Measurements from ENCODE around the gene DIAPH2.

The DIAPH2 gene

DNA sequence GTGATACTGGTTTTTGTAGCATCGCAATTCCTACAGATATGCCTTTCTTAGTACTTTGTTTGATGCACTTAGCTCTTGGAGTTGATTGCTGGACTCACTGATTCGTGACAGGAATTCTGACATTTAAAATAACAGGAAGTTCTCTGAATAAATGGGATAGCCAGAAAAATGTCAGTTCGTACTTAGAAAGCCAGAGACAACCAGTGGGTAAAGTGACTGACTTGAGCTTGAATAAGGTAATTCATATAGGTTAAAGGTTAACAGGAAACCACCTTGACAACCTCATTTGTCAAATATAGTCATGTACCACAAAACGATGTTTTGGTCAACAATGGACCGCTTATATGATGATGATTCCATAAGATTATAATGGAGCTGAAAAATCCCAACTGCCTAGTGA is 380.4 kb downstream of the DIAPH2 start:
- FAIRE-seq = no peak

- FAIRE-seq = no peak
Observed at GRCh38 chrX:97065973-97066372, 381.3 kb downstream of the DIAPH2 start.

DNA sequence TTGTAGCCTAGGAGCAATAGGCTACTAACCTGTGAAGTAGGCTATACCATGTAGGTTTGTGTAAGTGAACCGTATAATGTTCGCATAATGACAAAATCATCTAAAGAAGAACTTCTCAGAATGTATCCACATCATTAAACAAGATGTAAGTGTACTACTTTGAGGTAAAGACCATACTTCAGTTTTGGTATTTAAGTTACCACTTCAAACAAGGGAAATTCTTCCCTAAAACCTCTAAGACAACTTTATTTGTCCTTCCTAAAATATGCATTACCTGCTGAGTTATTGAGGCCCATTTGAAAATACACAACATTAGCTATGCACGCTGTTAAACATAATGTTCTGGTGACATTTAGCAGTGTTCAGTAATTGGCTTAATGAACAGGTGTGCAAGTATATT is 381.7 kb downstream of the DIAPH2 start:
- FAIRE-seq = no peak

- no peak for FAIRE-seq
Observed at GRCh38 chrX:97070346-97070745, 385.7 kb downstream of the DIAPH2 start.

DNA sequence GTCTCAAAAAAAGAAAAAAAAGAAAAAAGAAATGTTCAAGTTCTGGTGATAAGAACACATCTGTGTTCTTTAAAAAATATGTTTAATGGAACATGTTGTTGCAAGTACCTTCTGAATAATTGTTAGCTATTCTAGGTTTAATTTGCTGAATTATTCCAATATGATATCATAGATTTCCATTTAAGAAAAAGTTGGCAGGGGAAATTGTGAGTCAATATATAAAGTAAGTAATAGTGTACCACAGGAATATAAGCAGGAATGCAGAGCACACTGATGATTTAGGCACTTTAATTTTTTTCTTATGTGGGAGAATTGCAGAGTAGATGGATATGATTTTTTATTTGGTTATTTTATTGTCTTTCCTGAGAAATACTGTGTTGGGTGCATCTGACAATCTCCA is 389.8 kb downstream of the DIAPH2 start:
- FAIRE-seq = no peak

GRCh38 chrX:97089116-97089515 is 404.5 kb downstream of the DIAPH2 start:
- FAIRE-seq = no peak

DNA sequence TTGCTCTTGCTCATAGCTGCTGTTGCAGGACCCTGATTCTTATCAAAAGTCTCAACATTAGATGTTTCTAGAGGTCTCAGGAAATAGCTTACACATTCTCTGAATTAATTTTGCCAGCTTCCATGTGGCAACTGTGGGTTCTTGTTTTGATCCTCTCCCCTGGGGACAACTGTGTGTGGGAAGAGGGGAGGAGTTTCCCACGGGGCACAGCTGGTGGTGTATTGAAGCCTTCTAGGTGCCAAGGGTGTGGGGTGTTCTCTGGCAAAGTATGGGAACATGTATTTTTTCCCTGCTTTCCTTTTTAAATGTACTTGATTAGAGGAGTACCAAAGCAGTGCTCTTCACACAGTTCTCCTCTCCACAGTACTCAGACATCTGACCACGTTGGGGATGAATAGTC is 411.7 kb downstream of the DIAPH2 start:
- FAIRE-seq = no peak

DNA sequence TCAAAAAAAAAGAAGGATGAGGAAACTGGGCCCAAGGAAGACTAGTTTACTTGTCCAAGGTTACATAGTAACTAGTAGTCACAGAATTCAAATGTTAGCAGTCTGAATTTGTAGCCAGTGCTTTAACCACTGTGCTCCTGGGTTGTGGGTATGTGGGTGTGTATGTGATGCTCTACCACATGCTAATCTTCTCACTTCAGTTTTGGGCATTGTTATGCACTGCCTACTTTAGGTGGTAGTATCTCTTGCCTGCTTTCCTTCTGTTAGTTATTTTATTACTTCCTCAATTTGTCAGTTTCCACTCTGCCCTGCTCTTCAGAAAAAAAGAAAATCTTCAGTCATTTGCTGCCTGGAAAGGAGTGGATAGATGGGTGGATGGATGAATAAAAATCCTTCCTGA is 418.3 kb downstream of the DIAPH2 start:
- no peak for FAIRE-seq

DNA sequence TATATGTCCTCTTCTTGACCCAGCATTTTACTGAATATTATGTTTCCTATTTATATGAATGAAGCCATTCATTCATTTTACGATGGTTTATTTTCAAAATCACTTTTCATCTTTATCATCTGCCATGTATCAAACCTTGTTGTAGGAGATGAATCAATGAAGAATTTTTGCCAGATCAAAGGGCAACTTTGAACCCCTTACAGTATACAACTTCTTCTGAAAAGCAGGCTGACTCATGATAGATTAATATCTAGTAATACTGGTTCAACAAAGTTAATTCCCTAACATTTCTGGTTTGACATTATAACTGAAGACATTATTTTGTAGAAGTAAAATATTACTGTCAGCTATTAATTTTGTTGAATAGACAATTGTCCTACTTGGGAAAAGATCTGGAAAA is 425.1 kb downstream of the DIAPH2 start:
- FAIRE-seq = no peak

DNA sequence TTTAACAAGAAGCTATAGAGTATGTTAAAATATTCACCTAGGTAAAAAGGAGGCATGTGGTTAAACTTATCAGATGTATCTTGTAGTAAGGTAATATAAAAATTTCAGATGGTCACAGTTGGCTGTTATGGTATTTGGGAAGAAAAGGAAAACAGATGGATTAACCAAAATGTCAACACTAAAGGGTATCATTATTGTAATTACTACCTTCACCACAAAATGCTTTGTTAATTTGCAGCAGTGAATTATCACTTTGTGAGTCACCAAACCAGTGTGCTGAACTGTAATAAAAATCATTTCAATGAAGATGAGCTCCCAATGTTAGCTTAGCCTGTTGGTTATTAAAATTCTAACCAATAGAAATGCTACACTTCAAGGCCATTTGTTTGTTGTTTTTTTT is 432.9 kb downstream of the DIAPH2 start:
- no peak for FAIRE-seq

DNA sequence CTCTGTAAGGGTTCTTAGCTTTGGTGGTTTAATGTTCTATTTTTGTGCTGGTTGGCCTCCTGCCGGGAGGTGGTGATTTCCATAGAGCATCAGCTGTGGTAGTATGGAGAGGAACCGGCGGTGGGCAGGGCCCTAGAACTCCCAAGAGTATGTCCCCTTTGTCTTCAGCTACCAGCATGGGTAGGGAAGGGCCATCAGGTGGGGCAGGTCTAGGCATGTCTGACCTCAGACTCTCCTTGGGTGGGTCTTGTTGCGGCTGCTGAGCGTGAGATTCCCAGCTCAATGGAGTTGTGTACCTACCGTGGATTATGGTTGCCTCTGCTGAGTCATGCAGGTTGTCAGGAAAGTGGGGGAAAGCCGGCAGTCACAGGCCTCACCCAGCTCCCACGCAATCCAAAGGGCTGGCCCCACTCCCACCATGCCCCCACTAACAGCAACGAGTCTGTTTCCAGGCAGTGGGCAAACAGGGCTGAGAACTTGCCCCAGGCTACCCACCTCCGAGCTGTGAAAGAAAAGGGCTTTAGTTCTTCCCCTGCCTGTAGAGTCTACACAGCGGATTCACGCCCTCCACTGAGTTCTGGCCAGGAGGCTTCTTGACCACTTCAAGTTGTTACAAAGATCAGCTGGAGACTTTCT is 434.9 kb downstream of the DIAPH2 start:
- FAIRE-seq = no peak

- FAIRE-seq = no peak
Observed at GRCh38 chrX:97123001-97123400, 438.4 kb downstream of the DIAPH2 start.

GRCh38 chrX:97126020-97126419 is 441.4 kb downstream of the DIAPH2 start:
- no peak for FAIRE-seq

- no peak for FAIRE-seq
Observed at GRCh38 chrX:97132664-97133415, 448.2 kb downstream of the DIAPH2 start.

DNA sequence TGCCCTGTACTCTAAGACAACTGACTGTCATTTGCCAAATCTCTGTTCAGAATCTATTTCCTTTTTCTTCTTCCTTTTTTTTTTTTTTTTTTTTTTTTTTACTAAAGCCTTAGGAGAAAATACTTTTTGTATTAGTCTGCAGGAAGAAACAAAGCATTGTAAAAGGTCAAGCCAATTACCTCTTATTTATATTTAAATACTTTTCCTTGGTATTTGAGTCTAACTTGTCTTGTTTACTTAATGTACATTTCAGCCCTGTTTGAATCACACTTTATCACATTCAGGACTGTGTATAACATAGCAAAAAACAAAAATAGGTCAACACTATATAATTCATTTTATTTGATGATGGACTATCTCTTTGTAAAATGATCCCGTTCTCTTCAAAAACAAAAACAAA is 461.3 kb downstream of the DIAPH2 start:
- FAIRE-seq = no peak

GRCh38 chrX:97155816-97156215 is 471.2 kb downstream of the DIAPH2 start:
- FAIRE-seq = no peak

GRCh38 chrX:97158269-97158668 is 473.6 kb downstream of the DIAPH2 start:
- no peak for FAIRE-seq

DNA sequence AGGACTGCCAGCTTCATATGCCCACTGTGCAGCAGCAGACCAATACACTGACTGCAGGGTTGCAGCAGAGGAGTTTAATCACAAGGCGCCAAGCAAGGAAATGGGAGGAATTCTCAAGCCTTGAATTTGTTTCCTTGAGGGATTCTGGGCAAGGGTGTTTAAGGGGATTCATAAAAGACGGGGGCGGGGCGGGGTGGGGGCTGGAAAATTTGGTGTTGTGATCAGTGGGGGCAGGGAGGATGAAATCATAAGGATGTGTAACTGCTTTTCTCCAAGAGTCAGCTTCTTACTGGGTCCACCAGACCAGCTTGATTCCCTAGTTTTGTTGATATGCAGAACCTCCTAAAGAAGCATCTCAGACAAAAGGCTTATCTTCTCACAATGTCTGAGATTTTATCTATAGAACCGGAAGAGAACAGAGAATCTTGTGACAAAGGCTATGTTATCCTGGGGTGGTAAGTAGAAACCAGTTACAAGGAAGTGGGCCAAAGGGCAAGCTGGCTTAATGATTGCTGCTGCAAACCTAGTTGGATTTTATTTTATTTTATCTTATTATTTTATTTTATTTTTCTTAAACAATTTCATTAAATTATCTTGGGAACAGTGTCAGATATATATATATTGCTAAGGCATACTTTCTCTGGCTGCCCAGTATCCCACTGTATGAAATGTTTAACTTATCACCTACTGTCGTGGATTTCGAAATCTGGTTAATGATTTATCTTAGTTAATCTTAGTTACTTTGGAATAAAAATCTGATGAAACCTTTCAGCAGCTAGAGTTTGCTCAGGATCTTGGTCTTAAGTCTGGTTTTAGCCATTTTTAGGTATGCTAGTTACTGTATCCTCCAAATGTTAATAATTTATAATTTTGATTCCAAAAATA is 475.5 kb downstream of the DIAPH2 start:
- FAIRE-seq = no peak

- FAIRE-seq = no peak
Observed at GRCh38 chrX:97167333-97167732, 482.7 kb downstream of the DIAPH2 start.

GRCh38 chrX:97168646-97169045 is 484.0 kb downstream of the DIAPH2 start:
- no peak for FAIRE-seq

- no peak for FAIRE-seq
Observed at GRCh38 chrX:97175147-97175546, 490.5 kb downstream of the DIAPH2 start.

GRCh38 chrX:97189668-97190067 is 505.0 kb downstream of the DIAPH2 start:
- no peak for FAIRE-seq

DNA sequence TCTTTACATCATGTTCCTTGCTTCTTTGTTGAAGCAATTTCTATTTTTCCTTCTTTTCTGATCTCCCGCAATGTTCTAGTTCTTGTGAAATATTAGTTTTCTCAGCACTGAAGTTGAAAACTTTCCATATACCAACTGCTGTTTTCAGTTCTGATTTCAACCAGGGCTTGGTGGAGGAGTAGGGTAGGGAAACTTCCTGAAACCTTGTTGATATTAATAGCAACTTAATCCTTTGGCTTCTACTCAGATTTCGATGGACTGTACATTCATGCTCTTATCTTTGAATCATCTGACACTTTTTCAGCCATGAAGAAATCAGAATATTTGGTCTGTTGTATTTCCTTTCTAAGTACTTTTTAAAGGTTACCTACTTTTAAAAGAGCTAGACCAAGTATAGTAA is 514.9 kb downstream of the DIAPH2 start:
- no peak for FAIRE-seq

GRCh38 chrX:97200454-97200853 is 515.8 kb downstream of the DIAPH2 start:
- FAIRE-seq = no peak

Measured in G401.6 (cell line).